Activated B cell treated with CpG ODN at 0.5 μM for 24 hours (primary cell): Measurements from ENCODE around the gene NOD1. TPM values are rescaled to one million over a fixed set of nuclear protein-coding genes. Genes with fewer than 3 reads are reported as not detected.

Experiments
- ATAC-seq: fragments of 200-7000 bp; cut with Tn5 transposase; one replicate; pipeline ENCODE4 v1.10.0; 2021; ENCODE audit warnings: low read depth, mild to moderate bottlenecking, moderate library complexity
- CTCF ChIA-PET: fragments of 350-600 bp; sonication (Branson Sonifier 250); formaldehyde crosslinking; loops from one replicate; lab custom pipeline; 2021; ENCODE audit warnings: antibody characterized with exemption; lab: Charles Lee
- POLR2A ChIA-PET: fragments of 350-600 bp; sonication (Branson Sonifier 250); formaldehyde crosslinking; loops from one replicate; lab custom pipeline; 2021; ENCODE audit warnings: antibody characterized with exemption; lab: Charles Lee
- DNase-seq: peaks from one replicate; pipeline ENCODE4 v3.0.0; 2022
- H3K27ac Mint-ChIP-seq: one replicate; pipeline ENCODE4 v1.8.0; 2020; ENCODE audit warnings: mixed read lengths
- H3K27me3 Mint-ChIP-seq: one replicate; pipeline ENCODE4 v1.8.0; 2021; ENCODE audit warnings: mixed read lengths
- H3K36me3 Mint-ChIP-seq: one replicate; pipeline ENCODE4 v1.8.0; 2021; ENCODE audit warnings: low read depth, mixed read lengths
- H3K4me1 Mint-ChIP-seq: one replicate; pipeline ENCODE4 v1.8.0; 2021; ENCODE audit warnings: mixed read lengths
- H3K4me3 Mint-ChIP-seq: one replicate; pipeline ENCODE4 v1.8.0; 2020; ENCODE audit warnings: mild to moderate bottlenecking, mixed read lengths
- H3K9me3 Mint-ChIP-seq: one replicate; pipeline ENCODE4 v1.8.0; 2020; ENCODE audit warnings: mixed read lengths
- intact Hi-C: fragments of 100-400 bp; cut with micrococcal nuclease; formaldehyde crosslinking; loops from one replicate; pipeline ENCODE4 v1.15.1; 2024
- total RNA-seq: library from RNA; stranded (reverse); gene quantifications from 2 replicates; pipeline ENCODE4 v1.2.3, GENCODE V29; 2022
- TF ChIP-seq, protein P1 (sequence below): fragments of 200-600 bp; IDR thresholded peaks from one replicate; pipeline ENCODE4 v1.8.0; 2022; ENCODE audit warnings: antibody characterized with exemption, mild to moderate bottlenecking

The NOD1 gene
- total RNA-seq, 1 donor from 2014 or later, result 14.0 TPM

- ATAC-seq (peak; percentile 25), DNase-seq (no peak)
- peaks cover 65% of the 10 kb centered on the region for H3K36me3 Mint-ChIP-seq
- POLR2A ChIA-PET, result interaction anchor here (1.1 kb wide), 1 partner anchor 50 kb away, joined by 3 read pairs; the partner anchor contains the start of gene NOD1
- peaks cover 3% of the 10 kb centered on the region for H3K9me3 Mint-ChIP-seq
- H3K4me1 Mint-ChIP-seq, result peaks cover 52% of the 10 kb centered on the region
- no peaks in the 10 kb centered on the region for H3K27me3 Mint-ChIP-seq
- CTCF ChIA-PET, result interaction anchor here (0.7 to 1.1 kb wide), 2 partner anchors 17 to 136 kb away, joined by 3 read pairs; no protein-coding TSS in a partner anchor
- intact Hi-C loops, result no loop called here
- H3K4me3 Mint-ChIP-seq, result no peak overlapping the region
- H3K27ac Mint-ChIP-seq, result peak overlapping the region; percentile 18
- TF ChIP-seq, protein P1, sequence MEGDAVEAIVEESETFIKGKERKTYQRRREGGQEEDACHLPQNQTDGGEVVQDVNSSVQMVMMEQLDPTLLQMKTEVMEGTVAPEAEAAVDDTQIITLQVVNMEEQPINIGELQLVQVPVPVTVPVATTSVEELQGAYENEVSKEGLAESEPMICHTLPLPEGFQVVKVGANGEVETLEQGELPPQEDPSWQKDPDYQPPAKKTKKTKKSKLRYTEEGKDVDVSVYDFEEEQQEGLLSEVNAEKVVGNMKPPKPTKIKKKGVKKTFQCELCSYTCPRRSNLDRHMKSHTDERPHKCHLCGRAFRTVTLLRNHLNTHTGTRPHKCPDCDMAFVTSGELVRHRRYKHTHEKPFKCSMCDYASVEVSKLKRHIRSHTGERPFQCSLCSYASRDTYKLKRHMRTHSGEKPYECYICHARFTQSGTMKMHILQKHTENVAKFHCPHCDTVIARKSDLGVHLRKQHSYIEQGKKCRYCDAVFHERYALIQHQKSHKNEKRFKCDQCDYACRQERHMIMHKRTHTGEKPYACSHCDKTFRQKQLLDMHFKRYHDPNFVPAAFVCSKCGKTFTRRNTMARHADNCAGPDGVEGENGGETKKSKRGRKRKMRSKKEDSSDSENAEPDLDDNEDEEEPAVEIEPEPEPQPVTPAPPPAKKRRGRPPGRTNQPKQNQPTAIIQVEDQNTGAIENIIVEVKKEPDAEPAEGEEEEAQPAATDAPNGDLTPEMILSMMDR, result no peak
Observed at GRCh38 chr7:30428246-30429155, 50.1 kb downstream of the NOD1 start.

DNA sequence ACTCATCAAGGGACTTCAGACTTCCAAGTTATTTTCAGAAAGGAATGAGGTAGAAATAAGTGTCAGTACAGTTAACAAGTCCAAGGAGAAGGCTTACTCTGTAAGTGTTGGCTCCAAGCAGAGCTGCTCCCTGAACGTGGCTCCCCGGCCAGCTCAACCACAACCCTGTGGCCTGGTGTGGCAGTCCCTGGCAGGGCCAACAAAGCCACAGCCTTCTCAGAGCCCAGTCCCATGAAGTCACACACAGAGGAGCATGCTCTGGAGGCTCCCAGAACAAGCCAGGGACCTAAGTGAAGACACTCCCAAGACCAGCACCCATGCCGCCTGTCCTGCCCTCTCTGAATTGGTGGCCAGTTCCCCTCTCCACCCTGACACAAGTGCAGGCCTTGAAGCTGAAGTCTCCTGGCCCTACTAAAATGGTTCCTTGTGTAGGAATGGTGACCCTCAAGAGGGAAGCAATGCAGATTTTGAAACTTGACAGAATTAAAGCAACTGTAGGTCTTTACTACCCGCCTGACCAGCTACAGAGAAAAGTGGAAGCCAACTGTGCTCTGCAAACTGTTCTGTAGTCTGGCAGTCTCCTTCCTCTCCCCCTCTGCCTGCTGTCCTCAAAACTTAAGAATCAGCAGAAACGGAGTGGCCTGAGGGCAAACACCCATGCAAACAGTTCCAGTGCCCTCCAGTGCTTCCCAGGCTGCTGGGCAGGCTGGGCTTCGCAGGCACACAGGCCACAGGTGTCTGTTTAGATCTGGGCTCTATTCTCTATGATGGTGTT lies 51.1 kb downstream of the NOD1 start:
- CTCF ChIA-PET, result no interaction called here
- peaks cover 62% of the 10 kb centered on the region for H3K36me3 Mint-ChIP-seq
- H3K4me1 Mint-ChIP-seq, result peaks cover 43% of the 10 kb centered on the region
- no peak for ATAC-seq
- no peak overlapping the region for H3K4me3 Mint-ChIP-seq
- peaks cover 3% of the 10 kb centered on the region for H3K9me3 Mint-ChIP-seq
- H3K27ac Mint-ChIP-seq, result no peak overlapping the region
- no peak for DNase-seq
- TF ChIP-seq, protein P1, result no peak
- POLR2A ChIA-PET, result no interaction called here
- no peaks in the 10 kb centered on the region for H3K27me3 Mint-ChIP-seq
- intact Hi-C loops, result no loop called here

DNA sequence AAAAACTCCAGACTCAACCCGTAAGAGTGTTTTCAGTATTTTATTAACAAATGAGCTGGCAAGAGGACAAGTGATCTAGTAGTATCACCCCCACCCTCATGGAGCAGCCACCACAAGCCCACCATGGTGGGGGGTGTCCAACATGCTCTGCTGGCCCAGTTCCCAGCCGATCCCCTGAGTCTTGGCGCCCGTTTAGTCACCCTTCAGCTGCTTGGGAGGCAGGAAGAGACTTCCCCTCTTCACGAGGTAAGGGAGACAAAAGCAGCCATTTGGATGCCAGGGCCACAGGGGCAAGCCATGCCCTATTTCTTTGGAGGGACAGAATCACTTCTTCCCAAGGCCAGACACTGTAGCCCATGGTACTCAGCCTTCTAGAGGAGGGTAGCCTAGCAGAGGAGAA lies 54.1 kb downstream of the NOD1 start:
- ATAC-seq, result no peak
- no peaks in the 10 kb centered on the region for H3K27me3 Mint-ChIP-seq
- peaks cover 55% of the 10 kb centered on the region for H3K36me3 Mint-ChIP-seq
- ChIA-PET POLR2A (no interaction called here), CTCF (no interaction called here)
- DNase-seq, result no peak
- no peak overlapping the region for H3K27ac Mint-ChIP-seq
- intact Hi-C loops, result no loop called here
- TF ChIP-seq, protein P1, result no peak
- peaks cover 16% of the 10 kb centered on the region for H3K4me1 Mint-ChIP-seq
- no peak overlapping the region for H3K4me3 Mint-ChIP-seq
- peaks cover 4% of the 10 kb centered on the region for H3K9me3 Mint-ChIP-seq

GRCh38 chr7:30423788-30424505 lies 54.6 kb downstream of the NOD1 start:
- ChIA-PET POLR2A (no interaction called here), CTCF (no interaction called here)
- DNase-seq, result no peak
- Mint-ChIP-seq H3K4me1 (peaks cover 11% of the 10 kb centered on the region), H3K36me3 (peaks cover 49% of the 10 kb centered on the region), H3K27me3 (no peaks in the 10 kb centered on the region), H3K4me3 (no peak overlapping the region), H3K9me3 (peaks cover 4% of the 10 kb centered on the region), H3K27ac (no peak overlapping the region)
- intact Hi-C loops, result no loop called here
- ATAC-seq, result no peak
- TF ChIP-seq, protein P1, result no peak
